Astrocyte of the cerebellum (primary cell): ENCODE results near the gene LAP3.

ENCODE experiments used
- DNase-seq: peaks from one replicate; pipeline ENCODE4 v3.0.0-alpha.2; 2011; ENCODE audit warnings: low read depth
- H3K4me3 ChIP-seq: 2 replicates; pipeline ENCODE4 v1.5.1; 2011; ENCODE audit warnings: mild to moderate bottlenecking, low read depth, low read length, moderate library complexity
- in situ Hi-C: cut with HindIII; loops from 2 replicates; pipeline ENCODE4 v1.10.0; 2017; ENCODE audit warnings: low sequenced_read_pairs
- TF ChIP-seq, protein P1 (sequence below): IDR thresholded peaks from 2 replicates; pipeline ENCODE4 v1.5.1; 2012; ENCODE audit warnings: low read length, low read depth, moderate library complexity, mild to moderate bottlenecking; ENCODE audit errors: missing control alignments

The LAP3 gene

DNA sequence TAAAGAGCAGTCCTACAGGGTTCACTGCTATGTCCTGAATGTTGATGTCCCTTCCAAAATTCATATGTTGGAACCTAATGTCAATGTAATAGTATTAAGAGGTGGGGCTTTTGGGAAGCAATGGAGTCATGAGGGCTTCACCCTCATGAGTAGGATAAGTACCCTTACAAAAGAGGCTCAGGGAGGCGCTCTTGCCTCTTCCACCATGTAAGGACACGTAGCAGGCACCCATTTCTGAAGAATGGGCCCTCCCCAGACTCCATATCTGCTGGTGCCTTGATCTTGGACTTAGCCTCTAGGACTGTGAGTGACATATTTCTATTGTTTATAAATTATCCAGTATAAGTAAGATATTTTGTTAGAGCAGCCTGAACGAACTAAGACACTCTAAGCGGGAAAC, 53.2 kb downstream of the LAP3 start:
- TF ChIP-seq, protein P1, sequence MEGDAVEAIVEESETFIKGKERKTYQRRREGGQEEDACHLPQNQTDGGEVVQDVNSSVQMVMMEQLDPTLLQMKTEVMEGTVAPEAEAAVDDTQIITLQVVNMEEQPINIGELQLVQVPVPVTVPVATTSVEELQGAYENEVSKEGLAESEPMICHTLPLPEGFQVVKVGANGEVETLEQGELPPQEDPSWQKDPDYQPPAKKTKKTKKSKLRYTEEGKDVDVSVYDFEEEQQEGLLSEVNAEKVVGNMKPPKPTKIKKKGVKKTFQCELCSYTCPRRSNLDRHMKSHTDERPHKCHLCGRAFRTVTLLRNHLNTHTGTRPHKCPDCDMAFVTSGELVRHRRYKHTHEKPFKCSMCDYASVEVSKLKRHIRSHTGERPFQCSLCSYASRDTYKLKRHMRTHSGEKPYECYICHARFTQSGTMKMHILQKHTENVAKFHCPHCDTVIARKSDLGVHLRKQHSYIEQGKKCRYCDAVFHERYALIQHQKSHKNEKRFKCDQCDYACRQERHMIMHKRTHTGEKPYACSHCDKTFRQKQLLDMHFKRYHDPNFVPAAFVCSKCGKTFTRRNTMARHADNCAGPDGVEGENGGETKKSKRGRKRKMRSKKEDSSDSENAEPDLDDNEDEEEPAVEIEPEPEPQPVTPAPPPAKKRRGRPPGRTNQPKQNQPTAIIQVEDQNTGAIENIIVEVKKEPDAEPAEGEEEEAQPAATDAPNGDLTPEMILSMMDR: no peak
- in situ Hi-C loops: no loop called here
- no peak overlapping the region for H3K4me3 ChIP-seq
- no peak for DNase-seq

GRCh38 chr4:17633600-17633999, 56.6 kb downstream of the LAP3 start:
- no peak overlapping the region for H3K4me3 ChIP-seq
- in situ Hi-C loops: no loop called here
- no peak for DNase-seq
- TF ChIP-seq, protein P1: no peak

DNA sequence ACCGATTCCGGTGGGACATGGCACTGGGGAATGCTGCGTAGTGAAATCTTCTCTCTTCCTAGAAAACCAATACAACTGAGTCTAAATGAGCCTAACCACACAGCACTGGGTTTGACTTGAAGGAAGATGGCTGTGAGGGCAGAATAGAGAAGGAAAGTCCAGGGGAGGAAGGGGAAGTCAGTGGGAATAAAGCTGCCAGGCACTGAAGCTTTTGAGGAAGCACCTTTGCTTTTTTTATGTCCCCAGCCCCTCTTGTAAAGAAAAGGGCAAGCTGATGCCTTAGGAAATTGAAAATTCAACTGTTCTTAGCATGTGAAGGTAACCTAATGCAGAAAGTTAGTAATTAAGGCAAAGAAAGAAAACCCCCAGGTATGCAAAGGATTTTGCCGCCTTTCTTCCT, 58.1 kb downstream of the LAP3 start:
- in situ Hi-C loops: no loop called here
- DNase-seq: no peak
- no peak overlapping the region for H3K4me3 ChIP-seq
- TF ChIP-seq, protein P1: no peak

- in situ Hi-C loops: no loop called here
- H3K4me3 ChIP-seq: no peak overlapping the region
- TF ChIP-seq, protein P1: no peak
- no peak for DNase-seq
These were observed 59.3 kb downstream of the LAP3 start for GRCh38 chr4:17636341-17636695.

GRCh38 chr4:17636696-17637622, 60.0 kb downstream of the LAP3 start:
- DNase-seq: peak; percentile 48
- H3K4me3 ChIP-seq: no peak overlapping the region
- TF ChIP-seq, protein P1: peak; percentile 90
- in situ Hi-C loops: no loop called here

DNA sequence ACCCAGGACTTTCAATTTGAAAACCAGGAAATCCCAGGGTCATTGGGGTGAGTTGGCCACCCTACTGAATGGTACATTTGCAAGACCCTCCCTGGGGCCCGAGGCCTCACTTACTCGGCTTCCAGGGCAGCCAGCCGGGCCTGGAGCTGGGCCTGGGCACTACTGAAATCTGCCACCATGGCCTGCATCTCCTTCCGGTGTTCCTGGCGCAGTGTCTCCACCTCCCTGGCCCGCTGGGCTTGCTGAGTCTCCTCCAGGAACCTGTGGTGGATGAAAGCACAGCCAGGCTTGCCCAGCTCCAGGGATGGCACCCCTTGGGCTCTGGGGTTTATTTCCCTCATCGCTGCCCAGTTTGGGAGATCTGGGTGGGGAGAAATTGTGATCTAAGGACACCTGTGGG, 62.1 kb downstream of the LAP3 start:
- DNase-seq: no peak
- in situ Hi-C loops: no loop called here
- TF ChIP-seq, protein P1: no peak
- H3K4me3 ChIP-seq: no peak overlapping the region
